Measurements from ENCODE around the gene TMPRSS11F.

TMPRSS11F gene

DNA sequence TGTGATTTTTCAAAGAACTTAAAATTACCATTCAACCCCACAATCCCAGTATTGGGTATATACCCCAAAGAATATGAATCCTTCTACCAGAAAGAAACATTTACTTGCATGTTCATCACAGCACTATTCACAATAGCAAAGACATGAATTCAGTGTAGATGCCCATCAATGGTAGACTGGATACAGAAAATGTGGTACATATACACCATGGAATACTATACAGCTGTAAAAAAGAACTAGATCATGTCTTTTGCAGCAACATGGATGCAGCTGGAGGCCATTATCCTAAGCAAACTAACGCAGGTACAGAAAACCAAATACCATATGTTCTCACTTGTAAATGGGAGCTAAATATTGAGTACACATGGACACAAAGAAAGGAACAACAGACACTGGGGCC, 34.1 kb upstream of the TMPRSS11F start:
- no peak overlapping the region for H3K27ac ChIP-seq
- TF ChIP-seq, protein P1, sequence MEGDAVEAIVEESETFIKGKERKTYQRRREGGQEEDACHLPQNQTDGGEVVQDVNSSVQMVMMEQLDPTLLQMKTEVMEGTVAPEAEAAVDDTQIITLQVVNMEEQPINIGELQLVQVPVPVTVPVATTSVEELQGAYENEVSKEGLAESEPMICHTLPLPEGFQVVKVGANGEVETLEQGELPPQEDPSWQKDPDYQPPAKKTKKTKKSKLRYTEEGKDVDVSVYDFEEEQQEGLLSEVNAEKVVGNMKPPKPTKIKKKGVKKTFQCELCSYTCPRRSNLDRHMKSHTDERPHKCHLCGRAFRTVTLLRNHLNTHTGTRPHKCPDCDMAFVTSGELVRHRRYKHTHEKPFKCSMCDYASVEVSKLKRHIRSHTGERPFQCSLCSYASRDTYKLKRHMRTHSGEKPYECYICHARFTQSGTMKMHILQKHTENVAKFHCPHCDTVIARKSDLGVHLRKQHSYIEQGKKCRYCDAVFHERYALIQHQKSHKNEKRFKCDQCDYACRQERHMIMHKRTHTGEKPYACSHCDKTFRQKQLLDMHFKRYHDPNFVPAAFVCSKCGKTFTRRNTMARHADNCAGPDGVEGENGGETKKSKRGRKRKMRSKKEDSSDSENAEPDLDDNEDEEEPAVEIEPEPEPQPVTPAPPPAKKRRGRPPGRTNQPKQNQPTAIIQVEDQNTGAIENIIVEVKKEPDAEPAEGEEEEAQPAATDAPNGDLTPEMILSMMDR (conservative IDR thresholded peaks at IDR 0.05) = no peak
- no peak for TF ChIP-seq ZFX (IDR thresholded peaks at IDR 0.05)

DNA sequence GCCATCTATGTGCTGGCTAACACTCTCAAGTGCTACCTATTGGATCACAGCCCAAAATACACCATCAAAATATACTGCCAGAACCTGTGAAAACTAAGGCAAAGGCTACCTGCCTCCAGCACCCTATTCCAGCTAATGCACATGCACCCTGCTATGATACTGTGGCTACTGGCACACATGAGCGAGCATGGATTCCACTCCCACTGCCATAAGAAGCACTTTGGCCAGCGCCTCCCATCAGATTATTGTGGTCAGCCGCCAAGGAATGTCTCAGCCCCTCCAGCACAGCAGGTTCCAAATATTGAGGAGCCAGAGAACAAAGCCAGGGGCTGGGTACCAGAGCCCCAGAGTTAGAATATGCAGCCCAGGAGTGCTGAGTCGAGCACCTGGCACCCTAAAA, 32.5 kb upstream of the TMPRSS11F start:
- H3K27ac ChIP-seq = no peak overlapping the region
- TF ChIP-seq ZFX (IDR thresholded peaks at IDR 0.05) = no peak
- TF ChIP-seq, protein P1 (conservative IDR thresholded peaks at IDR 0.05) = no peak

DNA sequence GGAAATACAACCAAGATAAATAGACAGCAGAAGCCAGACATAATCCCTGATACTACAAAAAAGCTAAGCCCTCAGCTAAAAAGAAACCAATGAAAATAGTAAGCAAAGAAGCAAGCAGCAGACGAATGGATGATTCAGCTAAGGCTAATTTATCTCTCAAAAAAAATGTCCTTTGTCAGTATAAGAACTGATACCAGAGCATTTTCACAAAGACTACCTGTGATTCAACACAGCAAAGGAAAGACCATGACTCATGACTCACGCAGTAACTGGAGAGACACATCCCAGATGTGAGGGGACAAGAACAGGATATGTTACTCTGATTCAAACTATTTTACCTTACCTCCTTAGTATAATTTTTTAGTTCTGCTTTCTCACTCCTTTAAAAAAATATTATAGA, 22.7 kb upstream of the TMPRSS11F start:
- no peak overlapping the region for H3K27ac ChIP-seq
- TF ChIP-seq, protein P1 (conservative IDR thresholded peaks at IDR 0.05) = no peak
- no peak for TF ChIP-seq ZFX (IDR thresholded peaks at IDR 0.05)

DNA sequence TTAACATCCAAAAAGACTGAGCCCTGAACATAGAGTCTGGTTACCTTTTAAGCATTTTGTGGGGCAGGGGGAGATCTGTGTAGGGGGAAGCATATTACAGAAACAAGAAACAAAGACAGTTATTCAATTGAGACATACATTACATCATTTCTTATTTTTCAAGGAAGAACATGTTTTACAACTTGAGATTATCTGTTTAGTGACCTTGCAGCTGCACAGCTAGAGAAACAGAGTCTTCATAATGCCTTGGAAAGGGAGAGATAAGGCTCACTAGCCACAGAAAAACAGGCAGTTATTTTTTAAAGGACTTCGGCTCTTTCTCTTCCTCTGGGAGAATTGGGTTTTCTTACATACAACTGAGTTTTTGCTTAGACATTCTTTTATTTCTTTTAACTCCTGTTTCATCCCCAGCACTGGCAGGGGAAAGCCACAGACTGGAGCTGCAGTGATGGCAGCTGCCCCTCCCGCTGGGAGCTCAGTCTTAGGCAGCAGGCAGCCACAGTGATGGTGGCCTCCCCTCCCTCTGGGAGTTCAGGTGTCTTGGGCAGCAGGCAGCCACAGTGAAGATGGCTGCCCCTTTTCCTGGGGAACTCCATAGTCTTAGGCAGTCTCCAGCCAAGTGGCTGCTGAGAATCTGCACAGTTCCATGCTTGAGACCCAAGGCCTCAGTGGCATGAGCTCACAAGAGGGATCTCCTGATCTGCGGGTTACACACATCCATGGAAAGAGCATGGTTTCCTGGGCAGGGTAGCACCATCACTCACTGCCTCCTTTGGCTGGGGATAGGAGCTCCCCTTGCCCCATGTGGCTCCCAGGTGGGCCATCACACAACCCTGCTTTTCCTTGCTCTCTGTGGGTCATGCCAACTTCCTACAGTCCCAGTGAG, 19.4 kb upstream of the TMPRSS11F start:
- no peak for TF ChIP-seq ZFX (IDR thresholded peaks at IDR 0.05)
- TF ChIP-seq, protein P1 (conservative IDR thresholded peaks at IDR 0.05) = no peak
- H3K27ac ChIP-seq = no peak overlapping the region

DNA sequence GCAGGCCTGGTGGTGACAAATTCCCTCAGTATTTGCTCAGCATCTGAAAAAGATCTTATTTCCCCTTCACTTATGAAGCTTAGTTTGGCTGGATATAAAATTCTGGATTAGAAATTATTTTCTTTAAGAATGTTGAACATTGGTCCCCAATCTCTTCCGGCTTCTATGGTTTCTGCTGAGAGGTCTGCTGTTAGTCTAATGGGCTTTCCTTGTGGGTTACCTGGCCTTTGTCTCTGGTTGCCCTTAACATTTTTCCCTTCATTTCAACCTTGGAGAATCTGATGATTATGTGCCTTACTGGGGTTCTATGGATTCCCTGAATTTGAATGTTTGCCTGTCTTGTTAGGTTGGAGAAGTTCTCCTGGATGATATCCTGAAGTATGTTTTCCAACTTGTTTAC, 17.4 kb upstream of the TMPRSS11F start:
- no peak for TF ChIP-seq ZFX (IDR thresholded peaks at IDR 0.05)
- TF ChIP-seq, protein P1 (conservative IDR thresholded peaks at IDR 0.05) = no peak
- H3K27ac ChIP-seq = no peak overlapping the region

DNA sequence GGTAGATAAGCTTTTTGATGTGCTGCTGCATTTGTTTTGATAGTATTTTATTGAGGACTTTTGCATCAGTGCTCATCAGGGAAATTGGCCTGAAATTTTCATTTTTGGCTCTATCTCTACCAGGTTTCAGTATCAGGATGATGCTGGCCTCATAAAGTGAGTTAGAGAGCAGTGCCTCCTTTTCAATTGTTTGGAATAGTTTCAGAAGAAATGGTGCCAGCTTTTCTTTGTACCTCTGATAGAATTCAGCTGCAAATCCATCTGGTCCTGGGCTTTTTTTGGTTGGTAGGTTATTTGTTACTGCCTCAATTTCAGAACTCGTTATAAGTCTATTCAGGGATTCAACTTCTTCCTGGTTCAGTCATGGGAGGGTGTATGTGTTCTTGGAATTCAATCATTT, 15.6 kb upstream of the TMPRSS11F start:
- TF ChIP-seq ZFX (IDR thresholded peaks at IDR 0.05) = no peak
- TF ChIP-seq, protein P1 (conservative IDR thresholded peaks at IDR 0.05) = no peak
- no peak overlapping the region for H3K27ac ChIP-seq

DNA sequence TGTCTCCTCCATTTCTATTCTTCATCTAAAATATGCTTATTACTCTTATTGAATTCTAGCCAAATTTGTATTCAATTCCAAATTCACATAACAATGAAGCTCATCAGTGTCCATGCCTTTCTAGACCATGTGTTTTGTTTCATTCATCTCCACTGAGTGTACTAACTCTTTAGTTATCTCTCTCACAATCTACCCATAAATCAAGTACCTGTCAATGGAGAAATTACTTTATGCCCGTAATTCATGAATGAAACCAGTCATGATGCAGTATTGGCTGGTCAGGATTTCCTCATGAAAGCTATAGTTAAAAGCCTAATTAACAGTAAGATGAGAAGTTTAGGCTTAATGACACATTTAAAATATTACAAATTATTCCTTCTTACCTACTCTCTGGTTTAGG, 12.2 kb upstream of the TMPRSS11F start:
- no peak for TF ChIP-seq ZFX (IDR thresholded peaks at IDR 0.05)
- TF ChIP-seq, protein P1 (conservative IDR thresholded peaks at IDR 0.05) = no peak

More for the DNA sequence above, 12.2 kb upstream of the TMPRSS11F start:
- H3K27ac ChIP-seq = no peak overlapping the region

Measured in C4-2B (cell line).